Activated CD4-positive, alpha-beta T cell treated with anti-CD3 and anti-CD28 coated beads for 4 hours (primary cell): ENCODE results near the gene TSPAN6.

Source experiments
- DNase-seq, 2 donors: peaks; one replicate each; pipeline ENCODE4 v3.0.0-alpha.2; 2020

Gene TSPAN6, protein sequence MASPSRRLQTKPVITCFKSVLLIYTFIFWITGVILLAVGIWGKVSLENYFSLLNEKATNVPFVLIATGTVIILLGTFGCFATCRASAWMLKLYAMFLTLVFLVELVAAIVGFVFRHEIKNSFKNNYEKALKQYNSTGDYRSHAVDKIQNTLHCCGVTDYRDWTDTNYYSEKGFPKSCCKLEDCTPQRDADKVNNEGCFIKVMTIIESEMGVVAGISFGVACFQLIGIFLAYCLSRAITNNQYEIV

GRCh38 chrX:100636321-100636991 is at the start of gene TSPAN6:
Gene TSPAN6 (minus strand): TSS chrX:100636806. CDS start chrX:100636694, 112 bp downstream.
- DNase-seq, result peak; percentile 61 to 69

DNA sequence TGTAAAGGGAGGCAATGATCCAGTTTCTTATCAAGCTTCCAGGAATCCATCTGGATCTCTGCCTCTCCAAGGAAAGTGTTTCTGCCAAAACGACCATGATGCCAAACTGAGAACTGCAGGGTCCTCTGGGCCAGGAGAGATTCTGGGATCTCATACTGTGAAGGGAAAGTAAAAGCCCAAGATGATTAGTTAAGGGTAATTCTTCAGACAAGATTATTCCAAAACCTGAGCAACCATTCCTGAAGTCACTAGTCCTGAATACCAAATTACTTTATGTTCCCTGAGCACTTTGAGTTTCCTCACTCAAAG is 49.3 kb upstream of the TSPAN6 start:
- no peak for DNase-seq

- DNase-seq, result peak; percentile 44 to 67
Observed at GRCh38 chrX:100685284-100685996, 48.8 kb upstream of the TSPAN6 start.

- no peak for DNase-seq
Observed at GRCh38 chrX:100682939-100683338, 46.3 kb upstream of the TSPAN6 start.

DNA sequence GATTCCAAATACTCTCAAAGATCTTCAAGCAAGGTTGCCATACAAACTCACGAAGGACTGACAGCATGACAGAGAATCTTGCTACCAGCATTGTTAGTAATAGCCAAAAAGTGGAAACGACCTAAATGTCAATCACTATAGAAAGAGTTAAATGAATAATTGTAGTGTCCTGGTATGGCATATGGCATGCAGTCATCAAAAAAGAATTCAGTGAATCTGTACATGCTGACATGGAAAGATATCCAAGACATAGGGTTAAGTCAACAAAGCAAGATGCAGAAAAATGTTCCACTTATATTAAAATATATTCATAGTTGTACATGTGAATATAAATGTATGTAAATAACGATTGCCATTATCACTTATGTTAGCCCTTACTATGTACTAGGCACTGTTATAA is 45.0 kb upstream of the TSPAN6 start:
- no peak for DNase-seq

- no peak for DNase-seq
Observed at GRCh38 chrX:100680756-100681155, 44.1 kb upstream of the TSPAN6 start.

- DNase-seq, result no peak
Observed at GRCh38 chrX:100677611-100678181, 41.1 kb upstream of the TSPAN6 start.

DNA sequence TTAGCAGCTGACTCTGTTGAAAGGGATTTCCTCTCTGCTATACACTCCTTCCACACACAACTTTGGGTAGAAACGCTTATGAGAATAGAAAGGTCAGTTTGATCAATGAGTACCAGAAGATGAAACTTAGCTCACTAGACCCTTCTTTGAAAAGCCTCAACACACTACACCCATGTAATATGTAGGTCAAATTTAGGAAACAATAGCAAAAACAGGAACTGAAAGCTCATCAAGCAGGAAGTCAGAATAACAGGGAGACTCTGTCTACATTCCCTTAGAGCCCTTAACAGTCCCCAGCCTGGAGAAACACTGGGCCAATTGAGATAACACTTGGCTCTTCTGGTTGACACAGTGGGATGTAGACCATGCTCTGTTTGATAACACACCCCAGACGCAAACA is 38.1 kb upstream of the TSPAN6 start:
- DNase-seq, result no peak

GRCh38 chrX:100673397-100673953 is 36.9 kb upstream of the TSPAN6 start:
- no peak for DNase-seq

DNA sequence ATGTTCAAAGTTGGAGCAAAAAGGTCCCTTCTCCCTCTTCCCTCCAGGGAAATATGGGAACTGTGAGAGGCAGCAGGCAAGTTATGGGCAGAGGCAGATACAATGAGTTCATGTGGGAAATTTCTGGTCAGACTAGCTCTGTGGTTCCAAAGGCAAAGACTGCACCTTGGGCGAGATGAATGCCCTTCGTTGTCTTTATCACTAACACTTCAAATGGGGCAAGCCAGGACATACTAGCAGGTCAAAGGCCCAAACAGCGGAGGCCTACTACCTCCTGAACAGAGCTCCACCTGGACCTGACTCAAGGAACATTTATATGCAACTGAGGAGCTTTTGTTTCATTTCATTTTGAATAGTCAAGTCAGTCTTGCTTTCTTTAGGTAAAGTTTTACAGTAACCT is 36.4 kb upstream of the TSPAN6 start:
- DNase-seq, result no peak

- no peak for DNase-seq
Observed at GRCh38 chrX:100663642-100664041, 27.0 kb upstream of the TSPAN6 start.

DNA sequence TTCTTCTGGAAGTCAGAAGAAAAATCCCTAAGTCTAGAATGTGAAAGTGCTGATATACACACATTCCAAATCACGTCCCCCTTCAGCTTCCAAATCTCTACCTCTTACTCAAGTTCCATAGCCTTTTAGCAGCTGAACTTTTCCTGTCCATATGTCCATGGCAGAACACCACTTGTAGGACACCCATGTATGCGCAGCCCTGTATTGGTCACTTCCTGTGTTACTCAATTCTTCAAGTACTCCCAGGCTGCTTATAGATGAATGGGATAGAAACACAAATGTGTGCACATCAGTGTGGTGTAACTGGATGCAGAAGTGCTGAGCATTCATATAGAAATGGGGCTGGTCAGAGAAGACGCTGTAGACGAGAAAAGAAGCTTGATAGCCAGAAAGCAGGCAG is 26.2 kb upstream of the TSPAN6 start:
- DNase-seq, result no peak

DNA sequence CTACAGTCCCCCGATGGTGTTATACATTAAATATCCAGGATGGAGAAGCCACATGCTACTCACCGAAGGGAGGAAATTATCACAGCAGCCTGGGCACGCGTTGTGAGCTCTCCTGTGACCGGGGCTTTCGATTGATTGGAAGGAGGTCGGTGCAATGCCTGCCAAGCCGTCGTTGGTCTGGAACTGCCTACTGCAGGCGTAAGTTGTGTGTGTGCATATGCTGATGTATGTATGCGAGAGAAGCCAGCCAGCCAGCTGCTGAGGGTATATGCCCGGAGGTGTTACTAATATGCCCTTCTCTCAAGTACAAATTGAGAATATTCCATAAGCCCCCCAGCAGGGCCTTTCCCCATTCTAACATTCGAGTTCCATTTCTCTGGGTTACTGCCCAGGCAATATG is 25.6 kb upstream of the TSPAN6 start:
- no peak for DNase-seq

DNA sequence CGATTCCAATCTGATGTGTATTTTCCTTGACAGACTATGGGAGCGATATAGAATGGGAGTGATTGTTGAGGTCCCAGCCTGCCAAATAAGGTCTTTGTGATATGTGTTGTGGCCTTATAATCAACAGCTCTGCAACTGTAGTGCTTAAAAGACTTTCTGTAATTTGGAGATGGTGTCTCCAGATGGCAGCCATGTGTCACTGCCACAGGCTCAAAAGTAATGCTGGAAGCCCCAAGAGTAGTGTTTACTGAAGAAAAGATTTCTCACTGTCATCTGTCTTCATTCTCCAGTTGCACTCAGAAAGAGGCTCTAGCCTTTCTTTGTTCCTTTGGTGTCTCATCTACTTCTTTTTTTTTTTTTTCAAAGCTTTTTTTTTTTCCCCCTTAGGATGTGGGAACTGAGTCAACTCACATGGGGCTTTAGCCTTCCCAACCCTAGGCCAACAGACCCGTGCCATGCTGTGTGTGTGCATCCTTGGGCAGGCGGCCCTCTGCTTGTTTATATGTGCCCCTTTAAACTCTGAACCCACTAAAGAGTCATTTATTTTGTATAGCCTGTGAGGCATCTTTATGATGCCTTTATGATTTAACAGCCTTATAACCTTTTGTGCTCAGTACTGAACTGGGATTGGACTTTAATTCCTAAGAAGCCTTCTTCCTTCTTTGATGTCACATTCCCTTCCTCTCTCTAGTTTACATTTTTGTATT is 23.0 kb upstream of the TSPAN6 start:
- no peak for DNase-seq

- no peak for DNase-seq
Observed at GRCh38 chrX:100658941-100659381, 22.4 kb upstream of the TSPAN6 start.

- no peak for DNase-seq
Observed at GRCh38 chrX:100654261-100654660, 17.7 kb upstream of the TSPAN6 start.

GRCh38 chrX:100652266-100652665 is 15.7 kb upstream of the TSPAN6 start:
- DNase-seq, result no peak

GRCh38 chrX:100650841-100651240 is 14.2 kb upstream of the TSPAN6 start:
- no peak for DNase-seq

DNA sequence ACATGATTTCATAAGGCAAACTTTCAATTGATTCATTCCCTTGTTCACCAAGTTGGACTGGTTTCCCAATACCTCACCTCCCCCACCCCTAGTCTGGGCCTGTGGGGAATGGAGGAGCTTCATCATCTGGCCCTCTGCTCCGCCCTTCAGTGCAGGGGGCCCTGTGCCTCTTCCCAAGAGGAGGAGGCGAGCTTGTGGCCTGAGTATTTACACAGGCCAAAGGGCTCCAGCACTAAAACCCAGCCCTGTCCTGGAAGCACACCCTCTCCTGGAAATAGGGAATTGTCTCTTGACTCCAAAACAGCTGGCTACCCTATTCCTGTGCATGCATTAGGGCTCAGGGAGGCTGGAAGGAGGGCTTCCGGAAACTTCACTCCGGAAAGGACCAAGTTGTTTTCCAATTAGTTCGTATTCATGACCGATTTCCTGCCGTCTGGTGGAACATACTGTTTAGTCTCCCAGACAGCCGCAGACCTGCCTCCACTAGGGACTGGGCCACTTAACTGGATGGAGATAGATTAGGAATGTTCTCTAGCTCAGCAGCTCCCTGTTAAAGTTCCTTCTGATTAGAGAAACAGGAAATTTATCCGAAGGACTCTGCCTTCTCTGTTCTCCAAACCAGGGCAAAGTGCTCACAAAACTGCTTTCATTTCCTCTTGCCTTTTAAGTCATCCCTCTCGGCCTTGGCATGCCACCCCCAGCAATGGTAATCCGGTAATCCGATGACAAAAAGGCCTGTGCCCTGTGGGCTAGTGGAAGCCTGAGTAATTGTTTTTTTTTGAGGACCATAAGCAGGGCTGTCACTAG is 13.1 kb upstream of the TSPAN6 start:
- no peak for DNase-seq

GRCh38 chrX:100648458-100649417 is 12.1 kb upstream of the TSPAN6 start:
- no peak for DNase-seq

GRCh38 chrX:100647739-100648138 is 11.1 kb upstream of the TSPAN6 start:
- DNase-seq, result no peak
